GM12878 (cell line): Measurements from ENCODE around the gene HDAC8.

Experiments
- IKZF2 ChIP-seq, 2 experiments: fragments of 450-650 bp; IDR thresholded peaks; 2 replicates each; pipeline ENCODE4 v1.6.1; 2017; ENCODE audit warnings: mild to moderate bottlenecking in 2 of 2, moderate library complexity in 2 of 2
- NRF1 ChIP-seq: conservative IDR thresholded peaks from 2 replicates; pipeline ENCODE4 v1.6.1; 2011; ENCODE audit warnings: mild to moderate bottlenecking, low read depth, low read length, improper control_type of control experiment
- RFX5 ChIP-seq: IDR thresholded peaks from 2 replicates; pipeline ENCODE4 v1.6.1; 2011; ENCODE audit warnings: low read depth, low read length, improper control_type of control experiment
- SUPT20H ChIP-seq: IDR thresholded peaks from 2 replicates; pipeline ENCODE4 v1.6.1; 2011; ENCODE audit warnings: low read depth, mild to moderate bottlenecking, low read length, moderate library complexity, borderline replicate concordance; ENCODE audit not compliant: control insufficient read depth
- TF ChIP-seq, protein P1 (sequence below), 3 experiments: IDR thresholded peaks in 2 of 3; conservative IDR thresholded peaks in 1 of 3; 2 replicates each; pipeline ENCODE4 v1.5.1; 2011; ENCODE audit warnings: low read depth in 3 of 3, low read length in 3 of 3, mild to moderate bottlenecking in 3 of 3, control low read depth in 2 of 3, moderate library complexity in 2 of 3, inconsistent platforms in 1 of 3, mixed read lengths in 1 of 3; ENCODE audit not compliant: control insufficient read depth in 2 of 3, insufficient read depth in 1 of 3; ENCODE audit errors: extremely low read depth in 1 of 3

DNA sequence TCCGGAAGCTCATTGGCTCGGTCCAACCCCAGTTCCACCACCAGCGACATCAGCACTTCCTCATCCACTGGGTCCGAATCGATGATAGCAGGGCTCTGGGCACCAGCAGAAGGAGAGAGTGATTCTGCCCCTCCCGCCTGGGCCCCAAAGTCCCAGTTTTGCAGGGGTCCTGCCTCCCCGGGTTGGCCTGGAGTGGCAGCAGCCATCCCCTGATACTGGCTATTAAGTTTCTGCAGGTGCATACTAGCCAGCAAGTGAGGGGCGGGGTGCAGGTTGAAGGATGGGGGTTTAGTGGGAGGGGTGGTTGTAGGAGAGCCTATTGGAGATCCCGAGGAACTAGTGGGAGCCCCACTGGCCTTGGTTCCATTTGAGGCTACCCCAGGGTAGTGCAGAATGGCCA lies 270.9 kb downstream of the HDAC8 start:
- TF ChIP-seq RFX5 (no peak), SUPT20H (no peak), NRF1 (no peak), IKZF2 (IDR thresholded peaks at IDR 0.05) (no peak)
- TF ChIP-seq, protein P1, sequence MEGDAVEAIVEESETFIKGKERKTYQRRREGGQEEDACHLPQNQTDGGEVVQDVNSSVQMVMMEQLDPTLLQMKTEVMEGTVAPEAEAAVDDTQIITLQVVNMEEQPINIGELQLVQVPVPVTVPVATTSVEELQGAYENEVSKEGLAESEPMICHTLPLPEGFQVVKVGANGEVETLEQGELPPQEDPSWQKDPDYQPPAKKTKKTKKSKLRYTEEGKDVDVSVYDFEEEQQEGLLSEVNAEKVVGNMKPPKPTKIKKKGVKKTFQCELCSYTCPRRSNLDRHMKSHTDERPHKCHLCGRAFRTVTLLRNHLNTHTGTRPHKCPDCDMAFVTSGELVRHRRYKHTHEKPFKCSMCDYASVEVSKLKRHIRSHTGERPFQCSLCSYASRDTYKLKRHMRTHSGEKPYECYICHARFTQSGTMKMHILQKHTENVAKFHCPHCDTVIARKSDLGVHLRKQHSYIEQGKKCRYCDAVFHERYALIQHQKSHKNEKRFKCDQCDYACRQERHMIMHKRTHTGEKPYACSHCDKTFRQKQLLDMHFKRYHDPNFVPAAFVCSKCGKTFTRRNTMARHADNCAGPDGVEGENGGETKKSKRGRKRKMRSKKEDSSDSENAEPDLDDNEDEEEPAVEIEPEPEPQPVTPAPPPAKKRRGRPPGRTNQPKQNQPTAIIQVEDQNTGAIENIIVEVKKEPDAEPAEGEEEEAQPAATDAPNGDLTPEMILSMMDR (IDR thresholded peaks at IDR 0.05 in 2 of 3, conservative IDR thresholded peaks at IDR 0.05 in 1 of 3; ENCODE audit: control insufficient read depth in 2 of 3, extremely low read depth in 1 of 3, insufficient read depth in 1 of 3, low read depth in 3 of 3, low read length in 3 of 3) = no peak
